ENCODE results near the gene LRRFIP1.

DNA sequence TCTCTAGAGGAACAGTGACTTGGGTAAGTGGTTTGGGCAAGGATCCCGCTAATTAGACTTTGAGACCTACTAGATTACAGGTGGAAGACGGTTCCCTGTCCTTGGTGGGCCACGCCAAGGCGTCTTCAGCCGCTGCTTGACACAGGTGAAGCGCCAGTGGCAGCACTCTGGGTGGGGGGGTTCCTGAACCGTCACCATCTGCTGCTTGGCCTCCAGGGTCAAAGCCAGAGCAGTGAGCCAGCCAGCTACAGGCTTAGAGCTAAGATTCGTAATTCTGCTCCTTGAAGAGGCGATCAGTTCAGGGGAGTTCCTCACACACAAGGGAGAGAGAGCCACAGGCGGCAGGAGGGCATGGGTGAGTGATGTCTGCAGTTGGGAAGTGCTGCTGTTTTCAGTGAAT lies 131.8 kb downstream of the LRRFIP1 start:
- TF ChIP-seq, protein P1, sequence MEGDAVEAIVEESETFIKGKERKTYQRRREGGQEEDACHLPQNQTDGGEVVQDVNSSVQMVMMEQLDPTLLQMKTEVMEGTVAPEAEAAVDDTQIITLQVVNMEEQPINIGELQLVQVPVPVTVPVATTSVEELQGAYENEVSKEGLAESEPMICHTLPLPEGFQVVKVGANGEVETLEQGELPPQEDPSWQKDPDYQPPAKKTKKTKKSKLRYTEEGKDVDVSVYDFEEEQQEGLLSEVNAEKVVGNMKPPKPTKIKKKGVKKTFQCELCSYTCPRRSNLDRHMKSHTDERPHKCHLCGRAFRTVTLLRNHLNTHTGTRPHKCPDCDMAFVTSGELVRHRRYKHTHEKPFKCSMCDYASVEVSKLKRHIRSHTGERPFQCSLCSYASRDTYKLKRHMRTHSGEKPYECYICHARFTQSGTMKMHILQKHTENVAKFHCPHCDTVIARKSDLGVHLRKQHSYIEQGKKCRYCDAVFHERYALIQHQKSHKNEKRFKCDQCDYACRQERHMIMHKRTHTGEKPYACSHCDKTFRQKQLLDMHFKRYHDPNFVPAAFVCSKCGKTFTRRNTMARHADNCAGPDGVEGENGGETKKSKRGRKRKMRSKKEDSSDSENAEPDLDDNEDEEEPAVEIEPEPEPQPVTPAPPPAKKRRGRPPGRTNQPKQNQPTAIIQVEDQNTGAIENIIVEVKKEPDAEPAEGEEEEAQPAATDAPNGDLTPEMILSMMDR (IDR thresholded peaks at IDR 0.05), result no peak
- TF ChIP-seq POLR2A (IDR thresholded peaks at IDR 0.05) (no peak), POLR2AphosphoS5 (IDR thresholded peaks at IDR 0.05) (no peak)

Measured in prostate gland (tissue), 2 donors.